ENCODE results near the gene LRIT3.

Gene LRIT3

DNA sequence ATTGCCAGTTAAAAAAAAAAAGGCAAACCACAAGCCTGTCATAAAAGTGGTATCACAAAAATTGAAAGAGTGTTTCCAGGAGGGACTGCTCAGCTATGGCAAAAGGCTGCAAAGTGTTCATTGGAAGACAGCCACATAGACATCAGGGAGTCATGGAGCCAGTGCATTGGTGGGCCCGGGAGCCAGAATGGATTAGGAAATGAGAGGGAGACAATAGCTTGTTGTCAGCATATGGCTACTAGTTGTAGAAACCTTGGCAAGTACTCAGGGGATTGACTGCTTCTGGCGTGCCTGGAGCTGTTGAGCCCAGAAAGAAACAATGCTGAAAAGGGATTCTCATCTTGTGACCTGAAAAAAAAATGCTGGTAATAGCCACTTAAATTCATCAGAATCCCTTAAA, 27.3 kb upstream of the LRIT3 start:
- TF ChIP-seq, protein P1, sequence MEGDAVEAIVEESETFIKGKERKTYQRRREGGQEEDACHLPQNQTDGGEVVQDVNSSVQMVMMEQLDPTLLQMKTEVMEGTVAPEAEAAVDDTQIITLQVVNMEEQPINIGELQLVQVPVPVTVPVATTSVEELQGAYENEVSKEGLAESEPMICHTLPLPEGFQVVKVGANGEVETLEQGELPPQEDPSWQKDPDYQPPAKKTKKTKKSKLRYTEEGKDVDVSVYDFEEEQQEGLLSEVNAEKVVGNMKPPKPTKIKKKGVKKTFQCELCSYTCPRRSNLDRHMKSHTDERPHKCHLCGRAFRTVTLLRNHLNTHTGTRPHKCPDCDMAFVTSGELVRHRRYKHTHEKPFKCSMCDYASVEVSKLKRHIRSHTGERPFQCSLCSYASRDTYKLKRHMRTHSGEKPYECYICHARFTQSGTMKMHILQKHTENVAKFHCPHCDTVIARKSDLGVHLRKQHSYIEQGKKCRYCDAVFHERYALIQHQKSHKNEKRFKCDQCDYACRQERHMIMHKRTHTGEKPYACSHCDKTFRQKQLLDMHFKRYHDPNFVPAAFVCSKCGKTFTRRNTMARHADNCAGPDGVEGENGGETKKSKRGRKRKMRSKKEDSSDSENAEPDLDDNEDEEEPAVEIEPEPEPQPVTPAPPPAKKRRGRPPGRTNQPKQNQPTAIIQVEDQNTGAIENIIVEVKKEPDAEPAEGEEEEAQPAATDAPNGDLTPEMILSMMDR (conservative IDR thresholded peaks at IDR 0.05; ENCODE audit: low read depth, low read length), result no peak
- DNase-seq (ENCODE audit: low read depth), result peak; percentile 43
- no peak overlapping the region for H3K4me3 ChIP-seq (ENCODE audit: low read length)

- no peak for DNase-seq (ENCODE audit: low read depth)
- TF ChIP-seq, protein P1 (conservative IDR thresholded peaks at IDR 0.05; ENCODE audit: low read depth, low read length), result no peak
- H3K4me3 ChIP-seq (ENCODE audit: low read length), result no peak overlapping the region
Measured at GRCh38 chr4:109821185-109821584, 26.7 kb upstream of the LRIT3 start.

DNA sequence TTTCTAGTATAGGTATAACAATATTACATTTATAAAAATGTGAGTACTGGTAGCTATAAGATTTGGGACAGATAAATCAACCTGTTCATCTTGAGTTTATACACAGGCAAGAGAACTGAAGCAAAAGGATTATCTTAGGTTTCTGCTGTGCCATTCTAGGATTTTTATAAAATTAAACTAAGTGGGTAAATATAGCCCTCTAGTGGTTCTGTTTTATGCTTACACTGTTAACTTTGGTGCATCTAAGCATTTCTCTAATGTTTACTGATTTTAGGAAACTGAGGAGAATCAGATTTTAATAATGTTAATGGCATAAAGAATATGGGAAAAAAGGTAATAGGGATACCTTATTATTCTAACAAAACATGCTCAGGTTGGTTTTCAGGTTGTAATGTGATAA, 21.2 kb upstream of the LRIT3 start:
- TF ChIP-seq, protein P1 (conservative IDR thresholded peaks at IDR 0.05; ENCODE audit: low read depth, low read length), result peak; percentile 51
- no peak for DNase-seq (ENCODE audit: low read depth)
- H3K4me3 ChIP-seq (ENCODE audit: low read length), result no peak overlapping the region

DNA sequence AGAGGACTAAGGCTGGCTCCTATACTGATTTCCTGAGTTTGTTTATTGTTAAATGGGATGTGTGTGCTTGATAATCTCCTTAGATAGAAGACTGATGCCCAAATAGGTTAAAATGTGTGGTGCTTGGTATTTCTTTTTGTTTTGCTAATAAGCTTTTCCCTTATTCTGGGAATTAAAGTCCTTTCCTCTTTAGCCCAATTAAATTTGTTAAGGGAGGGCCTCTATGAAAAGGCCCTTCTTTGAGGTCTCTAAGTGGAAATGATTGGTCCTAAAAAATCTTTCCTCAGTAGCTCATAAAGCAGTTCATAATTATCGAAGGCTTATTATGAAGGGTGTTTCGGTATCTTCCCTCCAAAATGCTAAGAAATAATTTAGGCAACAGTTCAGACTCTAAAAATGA, 20.2 kb upstream of the LRIT3 start, which contains the start of gene RRH:
Gene RRH, plus strand, starts transcription at position 301 of the 400 bp plus-strand sequence. Its CDS starts 56 bp downstream, at position 357.
- DNase-seq (ENCODE audit: low read depth), result no peak
- TF ChIP-seq, protein P1 (conservative IDR thresholded peaks at IDR 0.05; ENCODE audit: low read depth, low read length), result no peak
- H3K4me3 ChIP-seq (ENCODE audit: low read length), result no peak within 1 kb of the TSS

DNA sequence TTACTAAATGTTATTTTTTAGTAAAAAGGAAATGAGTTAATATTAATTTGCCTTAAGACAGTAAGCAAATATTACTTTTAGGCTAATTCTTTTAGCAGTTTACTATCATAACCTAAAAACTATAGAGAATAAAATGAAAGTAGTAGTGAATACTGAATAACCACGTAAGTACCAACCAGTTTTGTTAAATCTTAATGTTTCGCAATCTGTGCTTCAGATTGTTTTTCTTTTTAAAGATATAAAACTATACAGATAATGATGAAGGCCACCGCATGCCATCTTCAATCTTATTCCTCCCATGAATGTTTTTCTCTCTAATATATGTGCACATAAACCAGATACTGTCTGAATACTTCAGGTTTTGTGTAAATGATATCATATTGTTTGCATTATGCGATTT, 14.2 kb upstream of the LRIT3 start:
- no peak for DNase-seq (ENCODE audit: low read depth)
- TF ChIP-seq, protein P1 (conservative IDR thresholded peaks at IDR 0.05; ENCODE audit: low read depth, low read length), result no peak
- no peak overlapping the region for H3K4me3 ChIP-seq (ENCODE audit: low read length)

- H3K4me3 ChIP-seq (ENCODE audit: low read length), result no peak overlapping the region
- TF ChIP-seq, protein P1 (conservative IDR thresholded peaks at IDR 0.05; ENCODE audit: low read depth, low read length), result no peak
- no peak for DNase-seq (ENCODE audit: low read depth)
Measured at GRCh38 chr4:109836985-109837384, 10.9 kb upstream of the LRIT3 start.

GRCh38 chr4:109846395-109847098, 1.4 kb upstream of the LRIT3 start:
- H3K4me3 ChIP-seq (ENCODE audit: low read length), result no peak overlapping the region
- DNase-seq (ENCODE audit: low read depth), result no peak
- TF ChIP-seq, protein P1 (conservative IDR thresholded peaks at IDR 0.05; ENCODE audit: low read depth, low read length), result no peak
